T-cell (primary cell): ENCODE results near the gene CCL28. TPM values are rescaled to one million over a fixed set of nuclear protein-coding genes. Genes with fewer than 3 reads are reported as not detected.
"Not testable (repeated sequence)": the region's sequence is repeated elsewhere in the genome, so short reads cannot be mapped to it uniquely, and the experiment has no call there.

Experiments
- ATAC-seq, 4 experiments: fragments of 200-7000 bp in 3 of 4; fragments of 150-1000 bp in 1 of 4; cut with Tn5 transposase; replicated peaks in 1 of 4; 1 replicate in 3 of 4; 2 replicates in 1 of 4; pipeline ENCODE4 v1.10.0; 2021; ENCODE audit warnings: moderate library complexity in 3 of 4, mild to moderate bottlenecking in 2 of 4, moderate number of reproducible peaks in 1 of 4
- CTCF ChIA-PET, 2 donors: fragments of 300-600 bp; sonication (Branson Sonifier 250); formaldehyde crosslinking; loops; one replicate each; lab custom pipeline; 2022; ENCODE audit warnings: antibody characterized with exemption in 2 of 2; lab: Charles Lee
- POLR2A ChIA-PET, 2 donors: fragments of 300-600 bp; sonication (Branson Sonifier 250); formaldehyde crosslinking; loops; one replicate each; lab custom pipeline; 2022; ENCODE audit warnings: antibody characterized with exemption in 2 of 2; lab: Charles Lee
- DNase-seq, 35 experiments: peaks; one replicate each; pipeline versions ENCODE4 v3.0.0 to v3.0.0-alpha.2; 2013 to 2023
- H3K27ac ChIP-seq: one replicate; pipeline ENCODE4 v1.5.1; 2013; ENCODE audit warnings: low read length
- H3K27me3 ChIP-seq, 2 experiments: replicated peaks in 1 of 2; 1 replicate in 1 of 2; 2 replicates in 1 of 2; pipeline versions ENCODE4 v1.6.1 to v1.7.0; 2013; ENCODE audit warnings: low read length in 1 of 2, mixed read lengths in 1 of 2; ENCODE audit not compliant: control insufficient read depth in 2 of 2, insufficient read depth in 2 of 2; ENCODE audit errors: extremely low read depth in 1 of 2
- H3K36me3 ChIP-seq, 2 donors: 1 replicate in 1 of 2; 2 replicates in 1 of 2; pipeline versions ENCODE4 v1.6.1 to v1.7.0; 2013; ENCODE audit warnings: low read length in 1 of 2; ENCODE audit not compliant: control insufficient read depth in 2 of 2, insufficient read depth in 1 of 2; ENCODE audit errors: extremely low read depth in 1 of 2
- H3K4me1 ChIP-seq, 2 experiments: 1 replicate in 1 of 2; 2 replicates in 1 of 2; pipeline versions ENCODE4 v1.6.1 to v1.7.0; 2013; ENCODE audit warnings: low read length in 2 of 2, mixed read lengths in 1 of 2; ENCODE audit not compliant: insufficient read depth in 2 of 2, control insufficient read depth in 1 of 2; ENCODE audit errors: extremely low read depth in 1 of 2
- H3K4me3 ChIP-seq, 2 donors: 1 replicate in 1 of 2; 2 replicates in 1 of 2; pipeline versions ENCODE4 v1.5.1 to v1.7.0; 2013; ENCODE audit warnings: mild to moderate bottlenecking in 2 of 2, low read length in 1 of 2, moderate library complexity in 1 of 2; ENCODE audit not compliant: control insufficient read depth in 1 of 2; ENCODE audit errors: extremely low read depth in 1 of 2
- H3K9me3 ChIP-seq: 2 replicates; pipeline ENCODE4 v1.7.0; 2013
- H3K27ac Mint-ChIP-seq, 2 donors: one replicate each; pipeline ENCODE4 v1.8.0; 2020 to 2021; ENCODE audit warnings: mild to moderate bottlenecking in 2 of 2, mixed read lengths in 2 of 2
- H3K27me3 Mint-ChIP-seq, 2 donors: one replicate each; pipeline ENCODE4 v1.8.0; 2021 to 2022; ENCODE audit warnings: mixed read lengths in 2 of 2
- H3K36me3 Mint-ChIP-seq: one replicate; pipeline ENCODE4 v1.8.0; 2021; ENCODE audit warnings: mixed read lengths
- H3K4me1 Mint-ChIP-seq, 3 donors: one replicate each; pipeline ENCODE4 v1.8.0; 2020 to 2022; ENCODE audit warnings: mixed read lengths in 3 of 3, mild to moderate bottlenecking in 1 of 3
- H3K4me3 Mint-ChIP-seq, 3 donors: one replicate each; pipeline ENCODE4 v1.8.0; 2020 to 2022; ENCODE audit warnings: mild to moderate bottlenecking in 3 of 3, mixed read lengths in 3 of 3, moderate library complexity in 3 of 3
- H3K9me3 Mint-ChIP-seq, 3 donors: one replicate each; pipeline ENCODE4 v1.8.0; 2020 to 2022; ENCODE audit warnings: mixed read lengths in 3 of 3
- WGBS: methylation state at CpG from one replicate; pipeline ENCODE4 v1.1.5; 2013; ENCODE audit warnings: missing lambda C conversion rate; ENCODE audit not compliant: insufficient coverage; 5-methylcytosine and 5-hydroxymethylcytosine counted together
- total RNA-seq, 35 experiments: library from RNA in 6 of 35; stranded (reverse) in 6 of 35; fragments of 120-200 nt in 1 of 35; gene quantifications; one replicate each; pipeline versions ENCODE4 v1.2.1 to v1.2.4 and lab custom pipeline; 2013 to 2026

The CCL28 gene
- total RNA-seq, 5 donors from 2014 or later (not counting 1 experiment from before 2014, with no cell fraction given): 13.3 to 18.1 (median 15.8) TPM

- ChIA-PET POLR2A (no interaction called here), CTCF (no interaction called here)
- no peak overlapping the region for H3K4me3 ChIP-seq
- H3K36me3 ChIP-seq: no peaks in the 10 kb centered on the region
- Mint-ChIP-seq H3K36me3 (no peaks in the 10 kb centered on the region), H3K9me3 (peaks cover 5 to 13% (median 8%) of the 10 kb centered on the region in 3 donors), H3K4me3 (no peak overlapping the region), H3K4me1 (no peaks in the 10 kb centered on the region), H3K27me3 (no peaks in the 10 kb centered on the region), H3K27ac (no peak overlapping the region)
- no peak overlapping the region for H3K27ac ChIP-seq
- no peak for ATAC-seq
- H3K4me1 ChIP-seq: no peaks in the 10 kb centered on the region
- 83% methylated on average over 1 of the region's 3 CpGs for WGBS
- no peaks in the 10 kb centered on the region for H3K27me3 ChIP-seq
- DNase-seq: no peak
- no peaks in the 10 kb centered on the region for H3K9me3 ChIP-seq
These were observed 20.5 kb upstream of the CCL28 start for GRCh38 chr5:43432486-43433375.

GRCh38 chr5:43429706-43430105 lies 17.5 kb upstream of the CCL28 start:
- ChIA-PET CTCF (no interaction called here), POLR2A (no interaction called here)
- Histone ChIP-seq H3K9me3 (no peaks in the 10 kb centered on the region), H3K4me3 (no peak overlapping the region), H3K27me3 (no peaks in the 10 kb centered on the region), H3K36me3 (no peaks in the 10 kb centered on the region), H3K4me1 (no peaks in the 10 kb centered on the region), H3K27ac (no peak overlapping the region)
- DNase-seq: no peak
- Mint-ChIP-seq H3K4me1 (no peaks in the 10 kb centered on the region), H3K9me3 (no peaks in the 10 kb centered on the region), H3K4me3 (no peak overlapping the region), H3K36me3 (no peaks in the 10 kb centered on the region), H3K27me3 (no peaks in the 10 kb centered on the region), H3K27ac (no peak overlapping the region)
- WGBS: 80% methylated on average over 2 of the region's 2 CpGs
- no peak for ATAC-seq

- DNase-seq: no peak
- Histone ChIP-seq H3K4me3 (no peak overlapping the region), H3K4me1 (no peaks in the 10 kb centered on the region), H3K36me3 (no peaks in the 10 kb centered on the region), H3K27me3 (no peaks in the 10 kb centered on the region), H3K9me3 (no peaks in the 10 kb centered on the region), H3K27ac (no peak overlapping the region)
- Mint-ChIP-seq H3K27me3 (no peaks in the 10 kb centered on the region), H3K9me3 (no peaks in the 10 kb centered on the region), H3K36me3 (no peaks in the 10 kb centered on the region), H3K4me1 (no peaks in the 10 kb centered on the region), H3K27ac (no peak overlapping the region), H3K4me3 (no peak overlapping the region)
- CTCF ChIA-PET: no interaction called here
- ATAC-seq: no peak
- POLR2A ChIA-PET: no interaction called here
- 96% methylated on average over 4 of the region's 7 CpGs for WGBS
These were observed 16.8 kb upstream of the CCL28 start for GRCh38 chr5:43429016-43429415.

- Histone ChIP-seq H3K4me3 (no peak overlapping the region), H3K9me3 (no peaks in the 10 kb centered on the region), H3K27ac (no peak overlapping the region), H3K4me1 (no peaks in the 10 kb centered on the region), H3K36me3 (no peaks in the 10 kb centered on the region), H3K27me3 (peaks cover 0 to 3% of the 10 kb centered on the region in 2 experiments)
- Mint-ChIP-seq H3K9me3 (no peaks in the 10 kb centered on the region), H3K36me3 (no peaks in the 10 kb centered on the region), H3K27ac (no peak overlapping the region), H3K4me1 (no peaks in the 10 kb centered on the region), H3K4me3 (no peak overlapping the region), H3K27me3 (no peaks in the 10 kb centered on the region)
- ATAC-seq (no peak), DNase-seq (no peak)
- POLR2A ChIA-PET: no interaction called here
- WGBS: no CpG with 5 or more reads among the region's 4 CpGs
- CTCF ChIA-PET: no interaction called here
These were observed 15.1 kb upstream of the CCL28 start for GRCh38 chr5:43427306-43427705.

DNA sequence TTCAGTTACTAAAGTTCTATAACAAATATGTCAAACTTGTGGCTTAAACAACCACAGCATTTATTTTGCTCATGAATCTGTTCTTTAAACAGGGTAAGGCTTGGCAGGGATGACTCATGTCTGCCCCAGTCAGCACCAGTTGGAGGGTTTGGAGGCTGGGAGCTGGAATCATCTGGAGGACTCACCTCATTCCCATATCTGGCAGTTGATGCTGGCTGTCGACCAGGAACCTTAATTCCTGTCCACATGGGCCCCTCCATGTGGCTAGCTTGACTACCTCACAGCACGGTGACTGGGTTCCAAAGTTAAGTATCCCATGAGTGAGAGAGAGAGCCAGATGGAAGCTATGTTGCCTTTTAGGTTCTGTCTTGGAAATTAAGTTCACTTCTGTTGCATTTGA lies 13.8 kb upstream of the CCL28 start:
- Mint-ChIP-seq H3K9me3 (no peaks in the 10 kb centered on the region), H3K4me1 (no peaks in the 10 kb centered on the region), H3K27me3 (peaks cover 0 to 1% of the 10 kb centered on the region in 2 donors), H3K36me3 (no peaks in the 10 kb centered on the region), H3K4me3 (no peak overlapping the region), H3K27ac (no peak overlapping the region)
- H3K4me1 ChIP-seq: no peaks in the 10 kb centered on the region
- H3K27ac ChIP-seq: no peak overlapping the region
- ATAC-seq (no peak), DNase-seq (no peak)
- ChIA-PET CTCF (interaction anchor here in 1 of 2 donors (0.5 kb wide), 1 partner anchor 22 kb away, joined by 3 read pairs; no protein-coding TSS in a partner anchor), POLR2A (no interaction called here)
- no peak overlapping the region for H3K4me3 ChIP-seq
- peaks cover 0 to 6% of the 10 kb centered on the region in 2 experiments for H3K27me3 ChIP-seq
- WGBS: no CpG with 5 or more reads among the region's 2 CpGs
- H3K9me3 ChIP-seq: no peaks in the 10 kb centered on the region
- no peaks in the 10 kb centered on the region for H3K36me3 ChIP-seq

GRCh38 chr5:43423086-43423485 lies 10.9 kb upstream of the CCL28 start:
- H3K4me3 ChIP-seq, H3K27me3 Mint-ChIP-seq, POLR2A ChIA-PET, H3K36me3 ChIP-seq, H3K36me3 Mint-ChIP-seq, H3K27ac Mint-ChIP-seq, ATAC-seq, CTCF ChIA-PET, H3K9me3 Mint-ChIP-seq, H3K4me1 Mint-ChIP-seq, H3K9me3 ChIP-seq, H3K4me3 Mint-ChIP-seq, H3K4me1 ChIP-seq, H3K27me3 ChIP-seq, DNase-seq, H3K27ac ChIP-seq: not testable (repeated sequence)
- 81% methylated on average over 5 of the region's 6 CpGs for WGBS
